22Rv1 (cell line): ENCODE data around the gene A4GALT.

Source experiments
- ZFX ChIP-seq: fragments of 450-650 bp; IDR thresholded peaks from 2 replicates; pipeline ENCODE4 v1.6.1; 2017; ENCODE audit warnings: antibody characterized with exemption, borderline replicate concordance
- TF ChIP-seq, protein P1 (sequence below): fragments of 450-650 bp; IDR thresholded peaks from 2 replicates; pipeline ENCODE4 v1.5.1; 2017; ENCODE audit warnings: mild to moderate bottlenecking

- TF ChIP-seq, protein P1, sequence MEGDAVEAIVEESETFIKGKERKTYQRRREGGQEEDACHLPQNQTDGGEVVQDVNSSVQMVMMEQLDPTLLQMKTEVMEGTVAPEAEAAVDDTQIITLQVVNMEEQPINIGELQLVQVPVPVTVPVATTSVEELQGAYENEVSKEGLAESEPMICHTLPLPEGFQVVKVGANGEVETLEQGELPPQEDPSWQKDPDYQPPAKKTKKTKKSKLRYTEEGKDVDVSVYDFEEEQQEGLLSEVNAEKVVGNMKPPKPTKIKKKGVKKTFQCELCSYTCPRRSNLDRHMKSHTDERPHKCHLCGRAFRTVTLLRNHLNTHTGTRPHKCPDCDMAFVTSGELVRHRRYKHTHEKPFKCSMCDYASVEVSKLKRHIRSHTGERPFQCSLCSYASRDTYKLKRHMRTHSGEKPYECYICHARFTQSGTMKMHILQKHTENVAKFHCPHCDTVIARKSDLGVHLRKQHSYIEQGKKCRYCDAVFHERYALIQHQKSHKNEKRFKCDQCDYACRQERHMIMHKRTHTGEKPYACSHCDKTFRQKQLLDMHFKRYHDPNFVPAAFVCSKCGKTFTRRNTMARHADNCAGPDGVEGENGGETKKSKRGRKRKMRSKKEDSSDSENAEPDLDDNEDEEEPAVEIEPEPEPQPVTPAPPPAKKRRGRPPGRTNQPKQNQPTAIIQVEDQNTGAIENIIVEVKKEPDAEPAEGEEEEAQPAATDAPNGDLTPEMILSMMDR = no peak
- TF ChIP-seq ZFX = no peak
Measured at GRCh38 chr22:42684462-42685195, 36.0 kb downstream of the A4GALT start.
